Suppressor macrophage (primary cell): ENCODE measurements around the gene TMEM86A.
A peak's percentile ranks its signal among the peaks of the same experiment; 100 is the strongest.

Source experiments
- DNase-seq, 4 experiments: peaks; one replicate each; pipeline ENCODE4 v3.0.0-alpha.2; 2020 to 2022

The TMEM86A gene

GRCh38 chr11:18700375-18700774, 1.8 kb downstream of the TMEM86A start:
- DNase-seq = peak; percentile 17 to 57 (median 52)

GRCh38 chr11:18700872-18701271, 2.3 kb downstream of the TMEM86A start:
- DNase-seq = no peak

GRCh38 chr11:18701614-18702216, 3.1 kb downstream of the TMEM86A start:
- no peak for DNase-seq

GRCh38 chr11:18703001-18703763, 4.6 kb downstream of the TMEM86A start:
- no peak for DNase-seq

GRCh38 chr11:18704045-18704645, 5.6 kb downstream of the TMEM86A start:
- no peak for DNase-seq

GRCh38 chr11:18704698-18705097, 6.1 kb downstream of the TMEM86A start:
- DNase-seq = peak in 1 of 4 experiments; percentile 3

- DNase-seq = peak; percentile 18 to 56 (median 39)
Observed at GRCh38 chr11:18705651-18706281, 7.2 kb downstream of the TMEM86A start.

GRCh38 chr11:18706330-18707243, 8.0 kb downstream of the TMEM86A start:
- DNase-seq = peak; percentile 11 to 51 (median 32)

- peak in 2 of 4 experiments; percentile 8 to 18 for DNase-seq
Observed at GRCh38 chr11:18707811-18708340, 9.3 kb downstream of the TMEM86A start.

- no peak for DNase-seq
Observed at GRCh38 chr11:18709414-18709813, 10.8 kb downstream of the TMEM86A start.

GRCh38 chr11:18710545-18710944, 12.0 kb downstream of the TMEM86A start:
- no peak for DNase-seq

GRCh38 chr11:18713646-18714442, 15.3 kb downstream of the TMEM86A start:
- no peak for DNase-seq

GRCh38 chr11:18714443-18714780, 15.8 kb downstream of the TMEM86A start:
- no peak for DNase-seq

GRCh38 chr11:18715476-18715875, 16.9 kb downstream of the TMEM86A start:
- DNase-seq = no peak

GRCh38 chr11:18720091-18720807, 21.7 kb downstream of the TMEM86A start:
- no peak for DNase-seq

GRCh38 chr11:18720808-18721560, 22.4 kb downstream of the TMEM86A start:
- peak; percentile 21 to 65 (median 38) for DNase-seq

- peak; percentile 63 to 74 (median 70) for DNase-seq
Observed at GRCh38 chr11:18721561-18722292, 23.1 kb downstream of the TMEM86A start.

- no peak for DNase-seq
Observed at GRCh38 chr11:18722293-18722637, 23.7 kb downstream of the TMEM86A start.

GRCh38 chr11:18723991-18724390, 25.4 kb downstream of the TMEM86A start:
- DNase-seq = no peak
